CD1c-positive myeloid dendritic cell (primary cell): ENCODE data around the gene IPO11.
A peak's percentile ranks its signal among the peaks of the same experiment; 100 is the strongest.

Source experiments
- DNase-seq: peaks from one replicate; pipeline ENCODE4 v3.0.0-alpha.2; 2016; ENCODE audit errors: extremely low spot score

IPO11 gene

GRCh38 chr5:62412549-62413329, at the start of gene IPO11:
Gene IPO11 (plus strand): TSS chr5:62412763. CDS start chr5:62437280, 24,517 bp downstream.
- peak; percentile 100 for DNase-seq

GRCh38 chr5:62369039-62369438, 43.5 kb upstream of the IPO11 start:
- no peak for DNase-seq

- no peak for DNase-seq
Measured at GRCh38 chr5:62371409-62371808, 41.2 kb upstream of the IPO11 start.

GRCh38 chr5:62372600-62372999, 40.0 kb upstream of the IPO11 start:
- no peak for DNase-seq

- no peak for DNase-seq
Measured at GRCh38 chr5:62373382-62373781, 39.2 kb upstream of the IPO11 start.

GRCh38 chr5:62374090-62374489, 38.5 kb upstream of the IPO11 start:
- DNase-seq, result no peak

- no peak for DNase-seq
Measured at GRCh38 chr5:62375627-62376026, 36.9 kb upstream of the IPO11 start.

- no peak for DNase-seq
Measured at GRCh38 chr5:62376064-62376463, 36.5 kb upstream of the IPO11 start.

- no peak for DNase-seq
Measured at GRCh38 chr5:62385131-62385530, 27.4 kb upstream of the IPO11 start.

GRCh38 chr5:62385816-62386400, 26.7 kb upstream of the IPO11 start:
- no peak for DNase-seq

- DNase-seq, result no peak
Measured at GRCh38 chr5:62386824-62387223, 25.7 kb upstream of the IPO11 start.

GRCh38 chr5:62395210-62395950, 17.2 kb upstream of the IPO11 start:
- no peak for DNase-seq

GRCh38 chr5:62403411-62404250, 8.9 kb upstream of the IPO11 start, which contains the start of gene DIMT1:
Gene DIMT1 (minus strand): TSS chr5:62403905. CDS start chr5:62403772, 133 bp downstream.
- peak; percentile 98 for DNase-seq

- no peak for DNase-seq
Measured at GRCh38 chr5:62413711-62414110, 1.1 kb downstream of the IPO11 start.

GRCh38 chr5:62418462-62419076, 6.0 kb downstream of the IPO11 start:
- no peak for DNase-seq

GRCh38 chr5:62419609-62420008, 7.0 kb downstream of the IPO11 start:
- no peak for DNase-seq

- no peak for DNase-seq
Measured at GRCh38 chr5:62421414-62421813, 8.9 kb downstream of the IPO11 start.

- no peak for DNase-seq
Measured at GRCh38 chr5:62424763-62425162, 12.2 kb downstream of the IPO11 start.

- no peak for DNase-seq
Measured at GRCh38 chr5:62431735-62432620, 19.4 kb downstream of the IPO11 start.

- no peak for DNase-seq
Measured at GRCh38 chr5:62432621-62433064, 20.1 kb downstream of the IPO11 start.
